Measurements from ENCODE around the gene CADM1. TPM values are rescaled to one million over a fixed set of nuclear protein-coding genes. Genes with fewer than 3 reads are reported as not detected.
"Not testable (repeated sequence)": the region's sequence is repeated elsewhere in the genome, so short reads cannot be mapped to it uniquely, and the experiment has no call there.

CADM1 gene
- total RNA-seq, 4 donors from 2014 or later, result 7.4 to 61.5 (median 28.5) TPM

- TF ChIP-seq CTCF (IDR thresholded peaks at IDR 0.05), result no peak
- TF ChIP-seq POLR2A (IDR thresholded peaks at IDR 0.05), result no peak
- Histone ChIP-seq H3K4me3 (no peak overlapping the region), H3K27me3 (no peaks in the 10 kb centered on the region), H3K9me3 (no peaks in the 10 kb centered on the region), H3K36me3 (no peaks in the 10 kb centered on the region), H3K27ac (no peak overlapping the region), H3K4me1 (no peaks in the 10 kb centered on the region)
- DNase-seq, result no peak
- intact Hi-C loops (cut with DNase I; ENCODE audit: low total_unique reads), result no loop called here
Observed at GRCh38 chr11:115475564-115475963, 28.7 kb downstream of the CADM1 start.

GRCh38 chr11:115474306-115474705 is 29.9 kb downstream of the CADM1 start:
- H3K27ac ChIP-seq; intact Hi-C loops (cut with DNase I; ENCODE audit: low total_unique reads); H3K36me3 ChIP-seq; H3K4me1 ChIP-seq; DNase-seq; H3K9me3 ChIP-seq; H3K4me3 ChIP-seq; H3K27me3 ChIP-seq: not testable (repeated sequence)

GRCh38 chr11:115473167-115473566 is 31.0 kb downstream of the CADM1 start:
- intact Hi-C loops (cut with DNase I; ENCODE audit: low total_unique reads), result no loop called here
- H3K27me3 ChIP-seq, result no peaks in the 10 kb centered on the region

GRCh38 chr11:115471367-115471766 is 32.8 kb downstream of the CADM1 start:
- intact Hi-C loops (cut with DNase I; ENCODE audit: low total_unique reads), result no loop called here

More at GRCh38 chr11:115473167-115473566, 31.0 kb downstream of the CADM1 start:
- H3K4me3 ChIP-seq, result no peak overlapping the region
- H3K36me3 ChIP-seq, result no peaks in the 10 kb centered on the region
- DNase-seq, result no peak
- TF ChIP-seq POLR2A (IDR thresholded peaks at IDR 0.05) (no peak), CTCF (IDR thresholded peaks at IDR 0.05) (no peak)
- no peaks in the 10 kb centered on the region for H3K4me1 ChIP-seq
- no peaks in the 10 kb centered on the region for H3K9me3 ChIP-seq
- no peak overlapping the region for H3K27ac ChIP-seq

GRCh38 chr11:115470928-115471327 is 33.3 kb downstream of the CADM1 start:
- no peaks in the 10 kb centered on the region for H3K9me3 ChIP-seq
- H3K4me1 ChIP-seq, result no peaks in the 10 kb centered on the region
- H3K36me3 ChIP-seq, result no peaks in the 10 kb centered on the region
- intact Hi-C loops (cut with DNase I; ENCODE audit: low total_unique reads), result no loop called here
- H3K27me3 ChIP-seq, result no peaks in the 10 kb centered on the region
- DNase-seq, result no peak
- H3K4me3 ChIP-seq, result no peak overlapping the region
- TF ChIP-seq CTCF (IDR thresholded peaks at IDR 0.05), result no peak
- no peak for TF ChIP-seq POLR2A (IDR thresholded peaks at IDR 0.05)
- H3K27ac ChIP-seq, result no peak overlapping the region

More at GRCh38 chr11:115471367-115471766, 32.8 kb downstream of the CADM1 start:
- Histone ChIP-seq H3K27me3 (no peaks in the 10 kb centered on the region), H3K4me3 (no peak overlapping the region), H3K4me1 (no peaks in the 10 kb centered on the region), H3K27ac (no peak overlapping the region), H3K9me3 (no peaks in the 10 kb centered on the region), H3K36me3 (no peaks in the 10 kb centered on the region)
- DNase-seq, result no peak
- no peak for TF ChIP-seq POLR2A (IDR thresholded peaks at IDR 0.05)
- no peak for TF ChIP-seq CTCF (IDR thresholded peaks at IDR 0.05)

- Histone ChIP-seq H3K4me3 (no peak overlapping the region), H3K27me3 (no peaks in the 10 kb centered on the region), H3K36me3 (no peaks in the 10 kb centered on the region), H3K4me1 (no peaks in the 10 kb centered on the region), H3K9me3 (no peaks in the 10 kb centered on the region), H3K27ac (no peak overlapping the region)
- TF ChIP-seq POLR2A (IDR thresholded peaks at IDR 0.05) (no peak), CTCF (IDR thresholded peaks at IDR 0.05) (no peak)
- no peak for DNase-seq
- intact Hi-C loops (cut with DNase I; ENCODE audit: low total_unique reads), result no loop called here
Observed at GRCh38 chr11:115469361-115469760, 34.9 kb downstream of the CADM1 start.
